Upper lobe of left lung (tissue), 4 donors: ENCODE measurements around the gene GFRA1.
"Not testable (repeated sequence)": the region's sequence is repeated elsewhere in the genome, so short reads cannot be mapped to it uniquely, and the experiment has no call there.

Experiments used
- CTCF ChIP-seq, 6 experiments: fragments of 450-650 bp in 4 of 6; fragments of 200-600 bp in 2 of 6; sonication (generic) in 2 of 6; IDR thresholded peaks; one replicate each; pipeline ENCODE4 v1.5.1; 2016 to 2019; ENCODE audit warnings: antibody characterized with exemption in 6 of 6
- EP300 ChIP-seq, 4 donors: sonication (generic); formaldehyde crosslinking; IDR thresholded peaks; one replicate each; pipeline ENCODE4 v1.5.1; 2017; ENCODE audit warnings: antibody characterized with exemption in 4 of 4, control low read depth in 2 of 4
- POLR2A ChIP-seq, 4 donors: fragments of 450-650 bp; IDR thresholded peaks; one replicate each; pipeline ENCODE4 v1.5.1; 2016 to 2017; ENCODE audit warnings: antibody characterized with exemption in 4 of 4, mild to moderate bottlenecking in 2 of 4
- POLR2AphosphoS5 ChIP-seq, 2 donors: sonication (generic); formaldehyde crosslinking; IDR thresholded peaks; one replicate each; pipeline ENCODE4 v1.5.1; 2017; ENCODE audit warnings: antibody characterized with exemption in 2 of 2

- TF ChIP-seq EP300, POLR2A, CTCF, POLR2AphosphoS5 (IDR thresholded peaks at IDR 0.05): not testable (repeated sequence)
Measured at GRCh38 chr10:116165941-116166340, 107.1 kb downstream of the GFRA1 start.
